GM12878 (cell line): ENCODE results near the gene TMEM175. TPM values are rescaled to one million over a fixed set of nuclear protein-coding genes. Genes with fewer than 3 reads are reported as not detected.
A peak's percentile ranks its signal among the peaks of the same experiment; 100 is the strongest.

ENCODE experiments used
- ATAC-seq: fragments of 200-7000 bp; cut with Tn5 transposase; 3 replicates; pipeline ENCODE4 v1.9.1; 2020; ENCODE audit warnings: mild to moderate bottlenecking, moderate library complexity
- BruUV-seq: library from RNA; stranded (reverse); fragments of 400-500 nt; replicated peaks from 2 replicates; lab custom pipeline; 2021; lab: Mats Ljungman, UMichigan
- CTCF ChIA-PET: fragments of 300-600 bp; sonication (Branson Sonifier 250); formaldehyde crosslinking; extraction: SDS; loops from one replicate; lab custom pipeline; 2021; ENCODE audit warnings: inconsistent platforms; lab: Yijun Ruan, JAX
- POLR2A ChIA-PET: fragments of 350-600 bp; formaldehyde crosslinking; extraction: SDS; loops from one replicate; lab custom pipeline; 2021; ENCODE audit warnings: inconsistent platforms; lab: Charles Lee
- RAD21 ChIA-PET: fragments of 300-600 bp; sonication (Branson Sonifier 250); formaldehyde crosslinking; loops from one replicate; lab custom pipeline; 2023; ENCODE audit warnings: antibody characterized with exemption; ENCODE audit not compliant: unreplicated experiment; lab: Charles Lee
- SMC1A ChIA-PET: fragments of 300-600 bp; sonication (Branson Sonifier 250); formaldehyde crosslinking; loops from one replicate; lab custom pipeline; 2023; ENCODE audit not compliant: unreplicated experiment, uncharacterized antibody; lab: Charles Lee
- DNase-seq: peaks from one replicate; pipeline ENCODE4 v3.0.0-alpha.2; 2011; ENCODE audit warnings: low read depth, low spot score
- FAIRE-seq: peaks from 3 replicates; lab custom pipeline; 2011; peaks lifted over from hg19 to GRCh38; lab: Jason Lieb, UNC
- H2AFZ ChIP-seq: 2 replicates; pipeline ENCODE4 v1.6.0; 2011; ENCODE audit warnings: low read depth, low read length, control low read depth; ENCODE audit not compliant: control insufficient read depth
- H3K27ac ChIP-seq: 2 replicates; pipeline ENCODE4 v1.5.1; 2011; ENCODE audit warnings: control low read depth; ENCODE audit not compliant: control insufficient read depth, insufficient read depth
- H3K27me3 ChIP-seq, 2 experiments: replicated peaks in 1 of 2; 2 replicates each; pipeline versions ENCODE4 v1.6.0 to v1.6.1; 2011; ENCODE audit warnings: low read length in 1 of 2; ENCODE audit not compliant: control insufficient read depth in 2 of 2, insufficient read depth in 2 of 2
- H3K36me3 ChIP-seq, 2 experiments: 2 replicates each; pipeline ENCODE4 v1.5.1; 2011; ENCODE audit warnings: low read length in 1 of 2; ENCODE audit not compliant: control insufficient read depth in 2 of 2, insufficient read depth in 2 of 2
- H3K4me1 ChIP-seq: 2 replicates; pipeline ENCODE4 v1.6.1; 2011; ENCODE audit warnings: mild to moderate bottlenecking, low read length, moderate library complexity, mixed read lengths; ENCODE audit not compliant: control insufficient read depth, insufficient read depth
- H3K4me2 ChIP-seq: 2 replicates; pipeline ENCODE4 v1.6.0; 2011; ENCODE audit warnings: control low read depth; ENCODE audit not compliant: control insufficient read depth, insufficient read depth
- H3K4me3 ChIP-seq: fragments of 200-600 bp; sonication (generic); 2 replicates; pipeline ENCODE4 v1.5.1; 2016
- H3K79me2 ChIP-seq: 2 replicates; pipeline ENCODE4 v1.6.0; 2011; ENCODE audit warnings: low read length; ENCODE audit not compliant: control insufficient read depth, insufficient read depth
- H3K9ac ChIP-seq: 2 replicates; pipeline ENCODE4 v1.8.0; 2011; ENCODE audit warnings: low read length, control low read depth, mixed read lengths; ENCODE audit not compliant: control insufficient read depth, insufficient read depth
- H3K9me3 ChIP-seq: replicated peaks from 3 replicates; pipeline ENCODE4 v1.5.1; 2011; ENCODE audit warnings: mild to moderate bottlenecking, low read length; ENCODE audit not compliant: control insufficient read depth, insufficient read depth
- H4K20me1 ChIP-seq: 2 replicates; pipeline ENCODE4 v1.6.0; 2011; ENCODE audit not compliant: control insufficient read depth, insufficient read depth
- BRCA1 ChIP-seq: IDR thresholded peaks from 2 replicates; pipeline ENCODE4 v1.6.1; 2011; ENCODE audit warnings: low read depth, low read length, improper control_type of control experiment
- CHD4 ChIP-seq: fragments of 200-600 bp; sonication (generic); IDR thresholded peaks from 2 replicates; pipeline ENCODE4 v1.6.1; 2016; ENCODE audit warnings: mild to moderate bottlenecking
- FOXM1 ChIP-seq: IDR thresholded peaks from 2 replicates; pipeline ENCODE4 v1.6.1; 2012; ENCODE audit warnings: low read depth, mild to moderate bottlenecking, inconsistent platforms, low read length, moderate library complexity
- GABPA ChIP-seq: IDR thresholded peaks from 2 replicates; pipeline ENCODE4 v1.6.1; 2014; ENCODE audit warnings: antibody characterized with exemption, low read depth, mild to moderate bottlenecking, inconsistent platforms
- HDAC2 ChIP-seq: fragments of 200-600 bp; sonication (generic); IDR thresholded peaks from 2 replicates; pipeline ENCODE4 v1.6.1; 2017
- NR2F1 ChIP-seq: fragments of 450-650 bp; conservative IDR thresholded peaks from 2 replicates; pipeline ENCODE4 v1.6.1; 2017; ENCODE audit warnings: mild to moderate bottlenecking
- RAD51 ChIP-seq: fragments of 450-650 bp; IDR thresholded peaks from 2 replicates; pipeline ENCODE4 v1.6.1; 2016; ENCODE audit warnings: moderate library complexity, mild to moderate bottlenecking, inconsistent platforms
- SMC3 ChIP-seq: IDR thresholded peaks from 2 replicates; pipeline ENCODE4 v1.6.1; 2011; ENCODE audit warnings: low read length, improper control_type of control experiment, borderline replicate concordance
- TBL1XR1 ChIP-seq: IDR thresholded peaks from 2 replicates; pipeline ENCODE4 v1.6.1; 2012; ENCODE audit warnings: low read depth, low read length, improper control_type of control experiment
- WGBS: methylation state at CpG from one replicate; pipeline ENCODE4 v1.1.6; 2016; ENCODE audit warnings: low lambda C conversion rate; ENCODE audit not compliant: insufficient replicate concordance, insufficient coverage; ENCODE audit errors: missing lambda C conversion rate; 5-methylcytosine and 5-hydroxymethylcytosine counted together
- in situ Hi-C: fragments of 300-500 bp; cut with MboI; formaldehyde crosslinking; loops from 9 replicates; pipeline ENCODE4 v1.14.3; 2018; ENCODE audit warnings: mixed read lengths
- intact Hi-C: fragments of 100-400 bp; cut with micrococcal nuclease; formaldehyde crosslinking; loops from one replicate; pipeline ENCODE4 v1.14.2; 2022; ENCODE audit not compliant: unreplicated experiment
- polyA plus RNA-seq, 11 experiments: library from polyadenylated mRNA; depleted of rRNA in 4 of 11; unstranded in 6 of 11; stranded (reverse) in 5 of 11; fragments of >200 nt; fragmentation: Nextera tagmentation in 4 of 11; fragmentation: Illumina TruSeq in 1 of 11; extraction: Ambion mirVana in 4 of 11; extraction: Trizol in 1 of 11; gene quantifications; 1 replicate in 1 of 11; 2 replicates in 10 of 11; pipeline versions ENCODE4 v1.2.1 to v1.2.3, GENCODE V29; 2011 to 2016; ENCODE audit warnings: inconsistent platforms in 2 of 11, missing spikeins in 2 of 11, low read depth in 1 of 11
- total RNA-seq, 4 experiments: library from RNA; depleted of rRNA in 3 of 4; stranded (reverse); fragments of >200 nt in 3 of 4; fragmentation: Illumina TruSeq in 1 of 4; extraction: Trizol in 1 of 4; gene quantifications; 2 replicates each; pipeline versions ENCODE4 v1.2.1 to v1.2.3, GENCODE V29; 2013 to 2021
- TF ChIP-seq, protein P1 (sequence below): fragments of 450-650 bp; IDR thresholded peaks from 2 replicates; pipeline ENCODE4 v1.6.1; 2017; ENCODE audit warnings: mild to moderate bottlenecking, moderate library complexity

The TMEM175 gene
- total and polyA plus RNA-seq, 10 of the 15 experiments (the other 5 are each of a cell fraction or from before 2014, with no cell fraction given), result 0.11 to 39.5 (median 22.3) TPM

DNA sequence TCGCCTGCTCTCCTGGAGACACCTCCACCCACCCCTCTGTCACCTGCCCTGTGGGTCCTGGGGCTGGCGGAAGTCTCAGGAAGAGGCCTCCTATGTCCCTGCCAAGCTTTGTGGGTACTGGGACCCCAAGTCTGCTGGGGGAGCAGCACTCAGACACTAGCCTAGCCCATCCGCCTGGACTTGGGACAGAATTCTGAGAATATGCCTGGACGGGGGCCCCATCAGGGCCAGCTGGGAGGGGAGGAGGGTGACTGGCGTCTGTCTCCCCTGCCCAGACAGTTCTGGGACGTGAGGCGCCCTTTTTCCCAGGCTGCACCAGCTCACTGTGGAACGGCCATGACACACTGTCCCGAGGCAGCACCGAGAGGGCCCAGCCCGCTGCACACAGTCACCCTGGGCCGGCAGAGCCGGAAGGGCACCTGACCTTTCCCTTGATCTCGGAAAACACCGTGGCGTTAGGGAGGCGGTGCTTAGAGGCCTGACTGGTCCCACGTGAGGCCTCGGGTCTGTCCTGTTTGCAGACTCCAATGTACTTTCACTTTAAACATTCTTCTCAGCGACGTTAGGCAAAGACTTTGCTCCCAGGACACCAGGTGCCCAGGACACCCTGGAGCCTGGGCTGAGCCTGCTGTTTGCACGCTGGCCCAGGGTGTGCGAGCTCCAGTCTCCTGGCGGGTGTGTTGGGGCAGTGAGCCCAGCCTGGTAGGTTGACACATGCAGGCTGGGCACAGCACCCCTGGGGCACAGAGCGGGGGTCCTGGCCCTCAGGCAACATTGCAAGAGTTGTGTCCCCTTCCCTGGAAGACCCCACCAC is 60.2 kb downstream of the TMEM175 start:
- CTCF ChIA-PET, result no interaction called here

DNA sequence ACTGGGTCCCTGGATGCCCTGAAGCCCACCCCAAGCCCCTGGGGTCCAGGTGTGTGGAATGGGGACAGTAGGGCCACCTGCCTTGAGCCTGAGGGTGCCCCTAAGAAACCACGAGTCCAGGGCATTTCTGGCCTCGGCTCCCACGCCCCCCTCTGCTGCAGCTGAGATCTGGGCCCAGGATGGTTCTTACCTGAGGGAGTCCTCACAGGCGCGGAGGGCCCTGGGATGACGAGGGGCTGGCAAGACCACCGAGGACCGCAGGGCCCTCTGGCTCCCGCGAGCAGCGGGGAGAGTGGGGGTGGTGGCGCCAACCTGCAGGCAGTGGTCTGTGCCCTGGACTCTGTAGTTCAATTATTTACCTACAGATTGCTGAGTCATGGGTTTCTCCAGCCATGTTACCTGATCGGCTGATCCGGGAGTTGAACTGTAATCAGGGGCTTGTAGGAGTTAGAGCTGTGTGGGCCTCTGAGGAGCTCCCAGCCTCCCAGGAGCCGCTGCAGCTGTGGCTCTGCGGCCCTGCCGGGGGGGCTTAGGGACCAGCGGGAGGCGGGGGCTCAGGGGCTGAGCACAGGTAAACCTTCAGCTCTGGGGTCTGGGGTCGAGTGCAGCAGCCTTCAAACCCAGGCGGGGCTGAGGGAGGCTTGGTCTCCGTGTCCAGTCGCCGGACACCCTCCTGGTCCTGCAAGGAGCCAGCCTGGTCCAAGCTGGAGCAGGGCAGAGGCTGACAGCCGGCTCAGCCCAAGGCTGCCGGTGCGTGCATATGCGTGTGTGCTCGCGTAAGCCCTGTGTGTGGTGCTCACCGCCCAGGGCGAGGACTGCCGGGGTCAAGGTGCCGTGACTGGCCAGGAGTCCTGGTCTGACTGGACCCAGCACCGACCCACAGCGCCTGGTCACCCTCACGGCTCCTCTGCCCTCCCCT is 61.1 kb downstream of the TMEM175 start, which contains the start of gene SLC26A1:
Gene SLC26A1 (minus strand): TSS at position 294 of the 919 bp plus-strand sequence. CDS start 1,701 bp downstream, outside the sequence.
- Histone ChIP-seq H3K27ac (no peak within 1 kb of the TSS), H3K4me3 (no peak within 1 kb of the TSS), H3K36me3 (no peaks in the 10 kb centered on the region), H3K27me3 (peaks cover 1 to 2% of the 10 kb centered on the region in 2 experiments), H3K79me2 (no peaks in the 10 kb centered on the region), H4K20me1 (no peaks in the 10 kb centered on the region), H2AFZ (no peak within 1 kb of the TSS), H3K9me3 (no peaks in the 10 kb centered on the region; the same call in 2 of the 3 replicates), H3K9ac (no peak within 1 kb of the TSS), H3K4me2 (no peak within 1 kb of the TSS), H3K4me1 (no peaks in the 10 kb centered on the region)
- RAD21 ChIA-PET, result no interaction called here
- BruUV-seq, result no TSS peak
- DNase-seq (no peak), ATAC-seq (no peak), FAIRE-seq (no peak)
- SMC1A ChIA-PET, result no interaction called here
- CTCF ChIA-PET, result no interaction called here
- WGBS, result 84% methylated on average over 36 of the region's 37 CpGs
- POLR2A ChIA-PET, result interaction anchor here (0.5 kb wide), 1 partner anchor 215 kb away, joined by 3 read pairs; no protein-coding TSS in a partner anchor
- in situ Hi-C loops (no loop called here), intact Hi-C loops (no loop called here)
- TF ChIP-seq, protein P1, sequence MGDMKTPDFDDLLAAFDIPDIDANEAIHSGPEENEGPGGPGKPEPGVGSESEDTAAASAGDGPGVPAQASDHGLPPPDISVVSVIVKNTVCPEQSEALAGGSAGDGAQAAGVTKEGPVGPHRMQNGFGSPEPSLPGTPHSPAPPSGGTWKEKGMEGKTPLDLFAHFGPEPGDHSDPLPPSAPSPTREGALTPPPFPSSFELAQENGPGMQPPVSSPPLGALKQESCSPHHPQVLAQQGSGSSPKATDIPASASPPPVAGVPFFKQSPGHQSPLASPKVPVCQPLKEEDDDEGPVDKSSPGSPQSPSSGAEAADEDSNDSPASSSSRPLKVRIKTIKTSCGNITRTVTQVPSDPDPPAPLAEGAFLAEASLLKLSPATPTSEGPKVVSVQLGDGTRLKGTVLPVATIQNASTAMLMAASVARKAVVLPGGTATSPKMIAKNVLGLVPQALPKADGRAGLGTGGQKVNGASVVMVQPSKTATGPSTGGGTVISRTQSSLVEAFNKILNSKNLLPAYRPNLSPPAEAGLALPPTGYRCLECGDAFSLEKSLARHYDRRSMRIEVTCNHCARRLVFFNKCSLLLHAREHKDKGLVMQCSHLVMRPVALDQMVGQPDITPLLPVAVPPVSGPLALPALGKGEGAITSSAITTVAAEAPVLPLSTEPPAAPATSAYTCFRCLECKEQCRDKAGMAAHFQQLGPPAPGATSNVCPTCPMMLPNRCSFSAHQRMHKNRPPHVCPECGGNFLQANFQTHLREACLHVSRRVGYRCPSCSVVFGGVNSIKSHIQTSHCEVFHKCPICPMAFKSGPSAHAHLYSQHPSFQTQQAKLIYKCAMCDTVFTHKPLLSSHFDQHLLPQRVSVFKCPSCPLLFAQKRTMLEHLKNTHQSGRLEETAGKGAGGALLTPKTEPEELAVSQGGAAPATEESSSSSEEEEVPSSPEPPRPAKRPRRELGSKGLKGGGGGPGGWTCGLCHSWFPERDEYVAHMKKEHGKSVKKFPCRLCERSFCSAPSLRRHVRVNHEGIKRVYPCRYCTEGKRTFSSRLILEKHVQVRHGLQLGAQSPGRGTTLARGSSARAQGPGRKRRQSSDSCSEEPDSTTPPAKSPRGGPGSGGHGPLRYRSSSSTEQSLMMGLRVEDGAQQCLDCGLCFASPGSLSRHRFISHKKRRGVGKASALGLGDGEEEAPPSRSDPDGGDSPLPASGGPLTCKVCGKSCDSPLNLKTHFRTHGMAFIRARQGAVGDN, result no peak
- TF ChIP-seq RAD51 (no peak), CHD4 (no peak), SMC3 (no peak), FOXM1 (no peak), HDAC2 (no peak), BRCA1 (no peak)

More for the DNA sequence above, 60.2 kb downstream of the TMEM175 start:
- DNase-seq (no peak), FAIRE-seq (no peak), ATAC-seq (no peak; the same call in 2 of the 3 replicates)
- no peaks in the 10 kb centered on the region for H4K20me1 ChIP-seq
- H3K27ac ChIP-seq, result no peak overlapping the region
- H3K4me1 ChIP-seq, result no peaks in the 10 kb centered on the region
- H3K36me3 ChIP-seq, result no peaks in the 10 kb centered on the region
- no peak overlapping the region for H3K4me2 ChIP-seq
- TF ChIP-seq GABPA, result no peak
- peak; percentile 90 for TF ChIP-seq NR2F1
- TF ChIP-seq TBL1XR1, result no peak
- intact Hi-C loops (no loop called here), in situ Hi-C loops (no loop called here)
- ChIA-PET SMC1A (no interaction called here), RAD21 (no interaction called here), POLR2A (interaction anchor here (0.5 kb wide), 1 partner anchor 214 kb away, joined by 3 read pairs; no protein-coding TSS in a partner anchor)
- no peak overlapping the region for H3K4me3 ChIP-seq
- no peak overlapping the region for H3K9ac ChIP-seq
- WGBS, result 56% methylated on average over 25 of the region's 25 CpGs
- H3K9me3 ChIP-seq, result no peaks in the 10 kb centered on the region; the same call in 2 of the 3 replicates
- BruUV-seq, result no TSS peak
- H2AFZ ChIP-seq, result no peak overlapping the region
- no peaks in the 10 kb centered on the region for H3K79me2 ChIP-seq
- H3K27me3 ChIP-seq, result no peaks in the 10 kb centered on the region; a peak in 1 of 4 replicates
